K562 (cell line): ENCODE data around the gene DET1. TPM values are rescaled to one million over a fixed set of nuclear protein-coding genes. Genes with fewer than 3 reads are reported as not detected.
A peak's percentile ranks its signal among the peaks of the same experiment; 100 is the strongest.

Experiments used
- CBX3 ChIP-seq, 2 experiments: IDR thresholded peaks; 1 replicate in 1 of 2; 2 replicates in 1 of 2; pipeline ENCODE4 v1.6.1; 2012; ENCODE audit warnings: inconsistent platforms in 2 of 2, low read length in 2 of 2, borderline replicate concordance in 1 of 2, control low read depth in 1 of 2
- ELF2 ChIP-seq: fragments of 250-450 bp; sonication (Bioruptor Pico); IDR thresholded peaks from 2 replicates; pipeline ENCODE4 v1.5.0; 2021; ENCODE audit warnings: mild to moderate bottlenecking
- HINFP ChIP-seq: fragments of 450-650 bp; conservative IDR thresholded peaks from 2 replicates; pipeline ENCODE4 v1.6.1; 2016; ENCODE audit warnings: missing genetic modification characterization, low read depth, mild to moderate bottlenecking, control low read depth, missing compliant biosample characterization
- IRF2 ChIP-seq: sonication (generic); formaldehyde crosslinking; IDR thresholded peaks from 2 replicates; pipeline ENCODE4 v1.8.1; 2022; ENCODE audit warnings: mild to moderate bottlenecking, missing genetic modification reagents
- PRMT5 ChIP-seq: sonication (generic); formaldehyde crosslinking; IDR thresholded peaks from 2 replicates; pipeline ENCODE4 v1.5.0; 2020; ENCODE audit warnings: missing genetic modification reagents
- RFX7 ChIP-seq: fragments of 250-450 bp; sonication (Bioruptor Pico); IDR thresholded peaks from 2 replicates; pipeline ENCODE4 v1.5.1; 2021; ENCODE audit warnings: mild to moderate bottlenecking
- U2AF1 ChIP-seq: fragments of 200-400 bp; formaldehyde crosslinking; optimal IDR thresholded peaks from 2 replicates; pipeline ENCODE3; 2017; ENCODE audit warnings: mild to moderate bottlenecking, low read depth, low read length, moderate library complexity
- ZNF444 ChIP-seq: fragments of 250-450 bp; sonication (Bioruptor Pico); IDR thresholded peaks from 2 replicates; pipeline ENCODE4 v1.4.0; 2020; ENCODE audit warnings: mild to moderate bottlenecking, moderate library complexity
- ZNF75A ChIP-seq: fragments of 450-650 bp; formaldehyde crosslinking; IDR thresholded peaks from 2 replicates; pipeline ENCODE4 v1.4.0; 2020; ENCODE audit warnings: mild to moderate bottlenecking
- polyA plus RNA-seq, 8 experiments: library from polyadenylated mRNA; depleted of rRNA in 4 of 8; stranded (reverse) in 5 of 8; unstranded in 3 of 8; fragments of >200 nt; fragmentation: Nextera tagmentation in 2 of 8; fragmentation: Illumina TruSeq in 1 of 8; extraction: Ambion mirVana in 2 of 8; extraction: Trizol in 1 of 8; gene quantifications; 2 replicates each; pipeline versions ENCODE4 v1.2.1 to v1.2.3, GENCODE V29; 2011 to 2014; ENCODE audit warnings: inconsistent platforms in 1 of 8, missing spikeins in 1 of 8
- total RNA-seq, 7 experiments: library from RNA; depleted of rRNA in 6 of 7; stranded (reverse); fragments of >200 nt in 6 of 7; fragmentation: Illumina TruSeq in 2 of 7; extraction: Trizol in 2 of 7; gene quantifications; 2 replicates each; pipeline versions ENCODE4 v1.2.1 to v1.2.3, GENCODE V29; 2011 to 2021; ENCODE audit warnings: low replicate concordance in 1 of 7
- TF ChIP-seq, protein P1 (sequence below): fragments of 450-650 bp; IDR thresholded peaks from 2 replicates; pipeline ENCODE4 v1.6.1; 2016; ENCODE audit warnings: mild to moderate bottlenecking, moderate library complexity

Gene DET1
- total and polyA plus RNA-seq, 9 of the 15 experiments (the other 6 are each of a cell fraction or from before 2014, with no cell fraction given) = 4.2 to 8.1 (median 6.0) TPM

- TF ChIP-seq U2AF1 (no peak), IRF2 (CRISPR knock-in tag) (no peak), RFX7 (CRISPR knock-in tag) (no peak), ELF2 (CRISPR knock-in tag) (peak; percentile 76), HINFP (peak; percentile 69; the same call in 1 of the 2 replicates), ZNF444 (no peak), PRMT5 (CRISPR knock-in tag) (no peak), CBX3 (IDR thresholded peaks at IDR 0.05; ENCODE audit: borderline replicate concordance in 1 of 2, low read length in 2 of 2) (peak in 1 of 2 experiments; percentile 26; a peak in 1 of 3 replicates), ZNF75A (CRISPR knock-in tag) (no peak)
- TF ChIP-seq, protein P1, sequence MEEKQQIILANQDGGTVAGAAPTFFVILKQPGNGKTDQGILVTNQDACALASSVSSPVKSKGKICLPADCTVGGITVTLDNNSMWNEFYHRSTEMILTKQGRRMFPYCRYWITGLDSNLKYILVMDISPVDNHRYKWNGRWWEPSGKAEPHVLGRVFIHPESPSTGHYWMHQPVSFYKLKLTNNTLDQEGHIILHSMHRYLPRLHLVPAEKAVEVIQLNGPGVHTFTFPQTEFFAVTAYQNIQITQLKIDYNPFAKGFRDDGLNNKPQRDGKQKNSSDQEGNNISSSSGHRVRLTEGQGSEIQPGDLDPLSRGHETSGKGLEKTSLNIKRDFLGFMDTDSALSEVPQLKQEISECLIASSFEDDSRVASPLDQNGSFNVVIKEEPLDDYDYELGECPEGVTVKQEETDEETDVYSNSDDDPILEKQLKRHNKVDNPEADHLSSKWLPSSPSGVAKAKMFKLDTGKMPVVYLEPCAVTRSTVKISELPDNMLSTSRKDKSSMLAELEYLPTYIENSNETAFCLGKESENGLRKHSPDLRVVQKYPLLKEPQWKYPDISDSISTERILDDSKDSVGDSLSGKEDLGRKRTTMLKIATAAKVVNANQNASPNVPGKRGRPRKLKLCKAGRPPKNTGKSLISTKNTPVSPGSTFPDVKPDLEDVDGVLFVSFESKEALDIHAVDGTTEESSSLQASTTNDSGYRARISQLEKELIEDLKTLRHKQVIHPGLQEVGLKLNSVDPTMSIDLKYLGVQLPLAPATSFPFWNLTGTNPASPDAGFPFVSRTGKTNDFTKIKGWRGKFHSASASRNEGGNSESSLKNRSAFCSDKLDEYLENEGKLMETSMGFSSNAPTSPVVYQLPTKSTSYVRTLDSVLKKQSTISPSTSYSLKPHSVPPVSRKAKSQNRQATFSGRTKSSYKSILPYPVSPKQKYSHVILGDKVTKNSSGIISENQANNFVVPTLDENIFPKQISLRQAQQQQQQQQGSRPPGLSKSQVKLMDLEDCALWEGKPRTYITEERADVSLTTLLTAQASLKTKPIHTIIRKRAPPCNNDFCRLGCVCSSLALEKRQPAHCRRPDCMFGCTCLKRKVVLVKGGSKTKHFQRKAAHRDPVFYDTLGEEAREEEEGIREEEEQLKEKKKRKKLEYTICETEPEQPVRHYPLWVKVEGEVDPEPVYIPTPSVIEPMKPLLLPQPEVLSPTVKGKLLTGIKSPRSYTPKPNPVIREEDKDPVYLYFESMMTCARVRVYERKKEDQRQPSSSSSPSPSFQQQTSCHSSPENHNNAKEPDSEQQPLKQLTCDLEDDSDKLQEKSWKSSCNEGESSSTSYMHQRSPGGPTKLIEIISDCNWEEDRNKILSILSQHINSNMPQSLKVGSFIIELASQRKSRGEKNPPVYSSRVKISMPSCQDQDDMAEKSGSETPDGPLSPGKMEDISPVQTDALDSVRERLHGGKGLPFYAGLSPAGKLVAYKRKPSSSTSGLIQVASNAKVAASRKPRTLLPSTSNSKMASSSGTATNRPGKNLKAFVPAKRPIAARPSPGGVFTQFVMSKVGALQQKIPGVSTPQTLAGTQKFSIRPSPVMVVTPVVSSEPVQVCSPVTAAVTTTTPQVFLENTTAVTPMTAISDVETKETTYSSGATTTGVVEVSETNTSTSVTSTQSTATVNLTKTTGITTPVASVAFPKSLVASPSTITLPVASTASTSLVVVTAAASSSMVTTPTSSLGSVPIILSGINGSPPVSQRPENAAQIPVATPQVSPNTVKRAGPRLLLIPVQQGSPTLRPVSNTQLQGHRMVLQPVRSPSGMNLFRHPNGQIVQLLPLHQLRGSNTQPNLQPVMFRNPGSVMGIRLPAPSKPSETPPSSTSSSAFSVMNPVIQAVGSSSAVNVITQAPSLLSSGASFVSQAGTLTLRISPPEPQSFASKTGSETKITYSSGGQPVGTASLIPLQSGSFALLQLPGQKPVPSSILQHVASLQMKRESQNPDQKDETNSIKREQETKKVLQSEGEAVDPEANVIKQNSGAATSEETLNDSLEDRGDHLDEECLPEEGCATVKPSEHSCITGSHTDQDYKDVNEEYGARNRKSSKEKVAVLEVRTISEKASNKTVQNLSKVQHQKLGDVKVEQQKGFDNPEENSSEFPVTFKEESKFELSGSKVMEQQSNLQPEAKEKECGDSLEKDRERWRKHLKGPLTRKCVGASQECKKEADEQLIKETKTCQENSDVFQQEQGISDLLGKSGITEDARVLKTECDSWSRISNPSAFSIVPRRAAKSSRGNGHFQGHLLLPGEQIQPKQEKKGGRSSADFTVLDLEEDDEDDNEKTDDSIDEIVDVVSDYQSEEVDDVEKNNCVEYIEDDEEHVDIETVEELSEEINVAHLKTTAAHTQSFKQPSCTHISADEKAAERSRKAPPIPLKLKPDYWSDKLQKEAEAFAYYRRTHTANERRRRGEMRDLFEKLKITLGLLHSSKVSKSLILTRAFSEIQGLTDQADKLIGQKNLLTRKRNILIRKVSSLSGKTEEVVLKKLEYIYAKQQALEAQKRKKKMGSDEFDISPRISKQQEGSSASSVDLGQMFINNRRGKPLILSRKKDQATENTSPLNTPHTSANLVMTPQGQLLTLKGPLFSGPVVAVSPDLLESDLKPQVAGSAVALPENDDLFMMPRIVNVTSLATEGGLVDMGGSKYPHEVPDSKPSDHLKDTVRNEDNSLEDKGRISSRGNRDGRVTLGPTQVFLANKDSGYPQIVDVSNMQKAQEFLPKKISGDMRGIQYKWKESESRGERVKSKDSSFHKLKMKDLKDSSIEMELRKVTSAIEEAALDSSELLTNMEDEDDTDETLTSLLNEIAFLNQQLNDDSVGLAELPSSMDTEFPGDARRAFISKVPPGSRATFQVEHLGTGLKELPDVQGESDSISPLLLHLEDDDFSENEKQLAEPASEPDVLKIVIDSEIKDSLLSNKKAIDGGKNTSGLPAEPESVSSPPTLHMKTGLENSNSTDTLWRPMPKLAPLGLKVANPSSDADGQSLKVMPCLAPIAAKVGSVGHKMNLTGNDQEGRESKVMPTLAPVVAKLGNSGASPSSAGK = peak; percentile 77
Observed at GRCh38 chr15:88467073-88467934, 79.2 kb downstream of the DET1 start, which contains the start of the genes MRPL46 and MRPS11 (continued).
